H9 (cell line): ENCODE results near the gene BROX. TPM values are rescaled to one million over a fixed set of nuclear protein-coding genes. Genes with fewer than 3 reads are reported as not detected.

ENCODE experiments used
- DNase-seq: peaks from one replicate; pipeline ENCODE4 v3.0.0-alpha.2; 2017
- H2AFZ ChIP-seq: one replicate; pipeline ENCODE4 v1.6.1; 2013; ENCODE audit warnings: mild to moderate bottlenecking, low read length, control low read depth, moderate library complexity
- H2AK5ac ChIP-seq: 2 replicates; pipeline ENCODE4 v1.6.1; 2013; ENCODE audit warnings: low read length, control low read depth, mixed read lengths; ENCODE audit not compliant: insufficient read length
- H2BK120ac ChIP-seq: one replicate; pipeline ENCODE4 v1.6.1; 2013; ENCODE audit warnings: low read depth, mild to moderate bottlenecking, low read length, control low read depth, inconsistent platforms; ENCODE audit not compliant: poor library complexity, severe bottlenecking
- H2BK12ac ChIP-seq: 2 replicates; pipeline ENCODE4 v1.6.1; 2013; ENCODE audit warnings: low read length, control low read depth, mixed read lengths, low read depth; ENCODE audit not compliant: insufficient read length
- H2BK15ac ChIP-seq: 2 replicates; pipeline ENCODE4 v1.6.1; 2013; ENCODE audit warnings: low read depth, low read length, control low read depth
- H2BK20ac ChIP-seq: one replicate; pipeline ENCODE4 v1.6.1; 2013; ENCODE audit warnings: low read depth, mild to moderate bottlenecking, low read length, control low read depth, inconsistent platforms; ENCODE audit not compliant: poor library complexity, severe bottlenecking
- H2BK5ac ChIP-seq: 2 replicates; pipeline ENCODE4 v1.6.1; 2013; ENCODE audit warnings: low read length, control low read depth, mixed read lengths; ENCODE audit not compliant: insufficient read length
- H3K14ac ChIP-seq: 2 replicates; pipeline ENCODE4 v1.6.1; 2013; ENCODE audit warnings: low read length, control low read depth; ENCODE audit not compliant: insufficient read depth
- H3K18ac ChIP-seq: 2 replicates; pipeline ENCODE4 v1.6.1; 2013; ENCODE audit warnings: low read depth, mild to moderate bottlenecking, mixed read lengths, low read length, control low read depth; ENCODE audit not compliant: insufficient read length
- H3K23ac ChIP-seq: 2 replicates; pipeline ENCODE4 v1.6.1; 2013; ENCODE audit warnings: low read length, control low read depth, mixed read lengths, low read depth; ENCODE audit not compliant: insufficient read length
- H3K23me2 ChIP-seq: 2 replicates; pipeline ENCODE4 v1.6.1; 2013; ENCODE audit warnings: low read depth, mild to moderate bottlenecking, mixed read lengths, low read length, control low read depth; ENCODE audit not compliant: insufficient read length, poor library complexity, severe bottlenecking
- H3K27ac ChIP-seq: 2 replicates; pipeline ENCODE4 v1.5.1; 2013; ENCODE audit warnings: low read length, control low read depth, mixed read lengths, low read depth; ENCODE audit not compliant: insufficient read length
- H3K27me3 ChIP-seq: 2 replicates; pipeline ENCODE4 v1.6.1; 2013; ENCODE audit warnings: low read length, control low read depth, inconsistent platforms; ENCODE audit not compliant: insufficient read depth
- H3K4ac ChIP-seq: 2 replicates; pipeline ENCODE4 v1.6.1; 2013; ENCODE audit warnings: low read depth, mild to moderate bottlenecking, control low read depth, inconsistent platforms, low read length, moderate library complexity
- H3K4me1 ChIP-seq: 2 replicates; pipeline ENCODE4 v1.6.1; 2013; ENCODE audit warnings: low read length, control low read depth, inconsistent platforms; ENCODE audit not compliant: insufficient read depth
- H3K4me2 ChIP-seq: 2 replicates; pipeline ENCODE4 v1.6.1; 2013; ENCODE audit warnings: low read length, control low read depth, mixed read lengths; ENCODE audit not compliant: insufficient read length, insufficient read depth
- H3K56ac ChIP-seq: 2 replicates; pipeline ENCODE4 v1.6.1; 2013; ENCODE audit warnings: low read depth, mild to moderate bottlenecking, mixed read lengths, low read length, control low read depth; ENCODE audit not compliant: insufficient read length
- H3K79me1 ChIP-seq: 2 replicates; pipeline ENCODE4 v1.6.1; 2013; ENCODE audit warnings: low read depth, mild to moderate bottlenecking, moderate library complexity, low read length, control low read depth, inconsistent platforms; ENCODE audit not compliant: insufficient read depth, poor library complexity, severe bottlenecking
- H3K79me2 ChIP-seq: 2 replicates; pipeline ENCODE4 v1.6.1; 2013; ENCODE audit warnings: low read length, control low read depth, inconsistent platforms; ENCODE audit not compliant: insufficient read depth
- H3K9ac ChIP-seq: 2 replicates; pipeline ENCODE4 v1.6.1; 2013; ENCODE audit warnings: low read length, control low read depth, mixed read lengths; ENCODE audit not compliant: insufficient read length; ENCODE audit errors: extremely low read depth
- H3K9me3 ChIP-seq: one replicate; pipeline ENCODE4 v1.6.1; 2013; ENCODE audit warnings: low read depth, low read length, inconsistent platforms; ENCODE audit not compliant: control insufficient read depth
- H3T11ph ChIP-seq: one replicate; pipeline ENCODE4 v1.6.1; 2013; ENCODE audit warnings: mild to moderate bottlenecking, low read length, control low read depth, inconsistent platforms
- H4K20me1 ChIP-seq: one replicate; pipeline ENCODE4 v1.6.1; 2013; ENCODE audit not compliant: control insufficient read depth, insufficient read length, insufficient read depth
- H4K5ac ChIP-seq: 2 replicates; pipeline ENCODE4 v1.6.1; 2013; ENCODE audit warnings: low read depth, mild to moderate bottlenecking, mixed read lengths, low read length, control low read depth; ENCODE audit not compliant: insufficient read length
- H4K8ac ChIP-seq: replicated peaks from 2 replicates; pipeline ENCODE4 v1.6.1; 2013; ENCODE audit warnings: low read length, control low read depth, mixed read lengths, low read depth; ENCODE audit not compliant: insufficient read length
- H4K91ac ChIP-seq: 2 replicates; pipeline ENCODE4 v1.6.1; 2013; ENCODE audit warnings: low read depth, mild to moderate bottlenecking, moderate library complexity, mixed read lengths, low read length, control low read depth; ENCODE audit not compliant: insufficient read length
- H3K27ac Mint-ChIP-seq, 3 experiments: 2 replicates in 2 of 3; 3 replicates in 1 of 3; pipeline ENCODE4 v1.8.0; 2020 to 2021; ENCODE audit warnings: mixed read lengths in 3 of 3, mild to moderate bottlenecking in 1 of 3, moderate library complexity in 1 of 3
- H3K27me3 Mint-ChIP-seq: 2 replicates; pipeline ENCODE4 v1.8.0; 2021; ENCODE audit warnings: low read depth, mild to moderate bottlenecking, moderate library complexity, mixed read lengths
- H3K36me3 Mint-ChIP-seq, 3 experiments: 2 replicates in 2 of 3; 3 replicates in 1 of 3; pipeline ENCODE4 v1.8.0; 2020 to 2021; ENCODE audit warnings: low read depth in 3 of 3, mixed read lengths in 3 of 3; ENCODE audit not compliant: insufficient read depth in 1 of 3
- H3K4me1 Mint-ChIP-seq, 2 experiments: 2 replicates each; pipeline ENCODE4 v1.8.0; 2020; ENCODE audit warnings: mixed read lengths in 2 of 2
- H3K4me3 Mint-ChIP-seq, 2 experiments: 2 replicates in 1 of 2; 3 replicates in 1 of 2; pipeline ENCODE4 v1.8.0; 2020 to 2021; ENCODE audit warnings: mild to moderate bottlenecking in 2 of 2, mixed read lengths in 2 of 2, moderate library complexity in 1 of 2
- H3K9me3 Mint-ChIP-seq, 2 experiments: 2 replicates in 1 of 2; 3 replicates in 1 of 2; pipeline ENCODE4 v1.8.0; 2020; ENCODE audit warnings: mild to moderate bottlenecking in 2 of 2, mixed read lengths in 2 of 2, moderate library complexity in 1 of 2
- CTCF ChIP-seq: fragments of 200-600 bp; sonication (generic); conservative IDR thresholded peaks from 3 replicates; pipeline ENCODE4 v1.8.0; 2021; ENCODE audit warnings: antibody characterized with exemption, mild to moderate bottlenecking
- WGBS: extraction: QIAGEN DNeasy Blood & Tissue Kit; methylation state at CpG from one replicate; pipeline ENCODE4 v1.1.7; 2013; ENCODE audit warnings: missing lambda C conversion rate, low lambda C conversion rate, mixed read lengths; ENCODE audit not compliant: insufficient read length; ENCODE audit errors: extremely low coverage; 5-methylcytosine and 5-hydroxymethylcytosine counted together
- total RNA-seq: library from RNA; stranded (reverse); gene quantifications from 2 replicates; pipeline ENCODE4 v1.2.1, GENCODE V29; 2021

The BROX gene
- total RNA-seq, 1 experiment from 2014 or later, result 27.8 TPM

- Histone ChIP-seq H3K23me2 (no peaks in the 10 kb centered on the region), H2BK15ac (no peak overlapping the region), H2AFZ (no peak overlapping the region), H3K23ac (no peak overlapping the region), H2BK5ac (no peak overlapping the region), H3K9me3 (no peaks in the 10 kb centered on the region), H2BK20ac (no peak overlapping the region), H3K4me1 (no peaks in the 10 kb centered on the region), H4K20me1 (no peaks in the 10 kb centered on the region), H3K18ac (no peak overlapping the region), H2AK5ac (no peak overlapping the region), H3K56ac (no peak overlapping the region), H3K27ac (no peak overlapping the region), H3K14ac (no peak overlapping the region), H3K4ac (no peak overlapping the region), H3K79me2 (no peaks in the 10 kb centered on the region; the same call in 1 of the 2 replicates), H4K8ac (no peak overlapping the region), H4K5ac (no peak overlapping the region), H4K91ac (no peak overlapping the region), H2BK12ac (no peak overlapping the region), H2BK120ac (no peak overlapping the region), H3K4me2 (no peak overlapping the region), H3K79me1 (no peaks in the 10 kb centered on the region), H3K27me3 (no peaks in the 10 kb centered on the region), H3T11ph (no peak overlapping the region), H3K9ac (no peak overlapping the region)
- Mint-ChIP-seq H3K4me3 (no peak overlapping the region), H3K4me1 (no peaks in the 10 kb centered on the region), H3K36me3 (peaks cover 3 to 12% (median 10%) of the 10 kb centered on the region in 3 experiments; a peak in 5 of 7 replicates), H3K27me3 (no peaks in the 10 kb centered on the region), H3K27ac (no peak overlapping the region; a peak in 1 of 7 replicates), H3K9me3 (no peaks in the 10 kb centered on the region)
- no peak for TF ChIP-seq CTCF
- no peak for DNase-seq
- no CpG with 5 or more reads among the region's 1 CpG for WGBS
Measured at GRCh38 chr1:222691016-222691415, 21.3 kb upstream of the BROX start.
